Right atrium auricular region (tissue), 2 donors: ENCODE results near the gene KIF25. TPM values are rescaled to one million over a fixed set of nuclear protein-coding genes. Genes with fewer than 3 reads are reported as not detected.
A peak's percentile ranks its signal among the peaks of the same experiment; 100 is the strongest.

Experiments used
- DNase-seq: peaks from one replicate; pipeline ENCODE4 v3.0.0-alpha.2; 2019; ENCODE audit warnings: low spot score
- H3K27ac ChIP-seq, 2 donors: fragments of 200-600 bp; sonication (generic); 1 replicate in 1 of 2; 2 replicates in 1 of 2; pipeline ENCODE4 v1.5.1; 2016 to 2019
- H3K27me3 ChIP-seq, 2 donors: fragments of 200-600 bp; sonication (generic); one replicate each; pipeline versions ENCODE4 v1.5.1 to v1.6.0; 2017 to 2019
- H3K36me3 ChIP-seq: fragments of 200-600 bp; sonication (generic); one replicate; pipeline ENCODE4 v1.5.1; 2016
- H3K4me1 ChIP-seq, 2 donors: fragments of 200-600 bp; sonication (generic); one replicate each; pipeline versions ENCODE4 v1.5.1 to v1.6.0; 2017 to 2019
- H3K4me3 ChIP-seq, 2 donors: fragments of 200-600 bp; sonication (generic); 1 replicate in 1 of 2; 2 replicates in 1 of 2; pipeline ENCODE4 v1.5.1; 2017 to 2019; ENCODE audit warnings: mild to moderate bottlenecking in 1 of 2, moderate library complexity in 1 of 2
- H3K9me3 ChIP-seq, 2 donors: fragments of 200-600 bp; sonication (generic); one replicate each; pipeline ENCODE4 v1.5.1; 2019
- total RNA-seq, 2 donors: library from RNA; depleted of rRNA; stranded (reverse); fragments of >200 nt; gene quantifications; one replicate each; pipeline ENCODE4 v1.1.0, GENCODE V29; 2016
- TF ChIP-seq, protein P1 (sequence below), 2 donors: fragments of 200-600 bp; sonication (generic); IDR thresholded peaks; one replicate each; pipeline ENCODE4 v1.5.1; 2019; ENCODE audit warnings: antibody characterized with exemption in 2 of 2

Gene KIF25
- total RNA-seq, 2 donors from 2014 or later: not detected

DNA sequence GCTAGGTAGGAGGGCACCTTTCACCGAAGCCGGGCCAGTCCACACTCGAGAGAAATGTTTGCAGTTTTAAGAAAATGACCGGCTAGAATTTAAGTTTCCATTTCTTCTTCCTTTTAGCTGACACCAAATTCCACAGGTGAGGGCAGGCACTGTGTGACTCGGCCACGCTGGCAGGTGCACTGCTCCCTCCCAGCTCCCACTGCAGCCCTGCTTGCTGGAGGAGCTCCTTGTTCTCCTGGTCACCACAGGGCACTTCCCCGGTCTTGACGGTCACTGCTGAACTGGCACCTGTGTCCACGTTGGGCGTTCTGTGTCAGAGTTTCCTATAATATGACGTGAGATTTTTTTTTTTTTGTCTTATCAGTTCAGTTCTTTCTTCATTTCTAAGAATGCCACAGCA, 3.6 kb upstream of the KIF25 start:
- Histone ChIP-seq H3K36me3 (no peaks in the 10 kb centered on the region), H3K27ac (peak overlapping the region in 1 of 2 donors; percentile 29), H3K4me3 (no peak overlapping the region), H3K9me3 (no peaks in the 10 kb centered on the region), H3K27me3 (no peaks in the 10 kb centered on the region), H3K4me1 (peaks cover 0 to 7% of the 10 kb centered on the region in 2 donors)
- TF ChIP-seq, protein P1, sequence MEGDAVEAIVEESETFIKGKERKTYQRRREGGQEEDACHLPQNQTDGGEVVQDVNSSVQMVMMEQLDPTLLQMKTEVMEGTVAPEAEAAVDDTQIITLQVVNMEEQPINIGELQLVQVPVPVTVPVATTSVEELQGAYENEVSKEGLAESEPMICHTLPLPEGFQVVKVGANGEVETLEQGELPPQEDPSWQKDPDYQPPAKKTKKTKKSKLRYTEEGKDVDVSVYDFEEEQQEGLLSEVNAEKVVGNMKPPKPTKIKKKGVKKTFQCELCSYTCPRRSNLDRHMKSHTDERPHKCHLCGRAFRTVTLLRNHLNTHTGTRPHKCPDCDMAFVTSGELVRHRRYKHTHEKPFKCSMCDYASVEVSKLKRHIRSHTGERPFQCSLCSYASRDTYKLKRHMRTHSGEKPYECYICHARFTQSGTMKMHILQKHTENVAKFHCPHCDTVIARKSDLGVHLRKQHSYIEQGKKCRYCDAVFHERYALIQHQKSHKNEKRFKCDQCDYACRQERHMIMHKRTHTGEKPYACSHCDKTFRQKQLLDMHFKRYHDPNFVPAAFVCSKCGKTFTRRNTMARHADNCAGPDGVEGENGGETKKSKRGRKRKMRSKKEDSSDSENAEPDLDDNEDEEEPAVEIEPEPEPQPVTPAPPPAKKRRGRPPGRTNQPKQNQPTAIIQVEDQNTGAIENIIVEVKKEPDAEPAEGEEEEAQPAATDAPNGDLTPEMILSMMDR (IDR thresholded peaks at IDR 0.05): no peak
- DNase-seq: no peak

DNA sequence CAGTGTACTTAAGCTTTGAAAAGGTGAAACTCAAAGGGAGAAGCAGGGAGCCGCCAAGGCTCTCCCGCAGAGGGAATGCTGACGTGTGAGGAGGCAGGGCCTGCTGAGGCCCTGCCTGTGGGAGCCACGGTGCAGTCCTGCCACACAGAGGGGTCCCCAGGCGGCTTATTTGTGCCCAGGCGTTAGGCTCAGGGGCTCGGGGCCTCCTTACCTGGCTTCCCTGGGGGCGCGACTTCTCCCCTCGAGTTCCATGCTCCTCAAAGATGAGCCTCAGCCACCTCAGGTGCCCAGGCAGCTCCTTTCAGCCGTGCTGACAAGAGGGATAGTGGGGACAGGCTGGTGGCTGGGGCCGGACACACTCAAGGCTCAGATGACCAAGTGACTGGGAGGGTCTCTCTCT, 2.2 kb upstream of the KIF25 start:
- Histone ChIP-seq H3K4me1 (peaks cover 0 to 7% of the 10 kb centered on the region in 2 donors), H3K27ac (no peak overlapping the region)
- TF ChIP-seq, protein P1 (IDR thresholded peaks at IDR 0.05): no peak

DNA sequence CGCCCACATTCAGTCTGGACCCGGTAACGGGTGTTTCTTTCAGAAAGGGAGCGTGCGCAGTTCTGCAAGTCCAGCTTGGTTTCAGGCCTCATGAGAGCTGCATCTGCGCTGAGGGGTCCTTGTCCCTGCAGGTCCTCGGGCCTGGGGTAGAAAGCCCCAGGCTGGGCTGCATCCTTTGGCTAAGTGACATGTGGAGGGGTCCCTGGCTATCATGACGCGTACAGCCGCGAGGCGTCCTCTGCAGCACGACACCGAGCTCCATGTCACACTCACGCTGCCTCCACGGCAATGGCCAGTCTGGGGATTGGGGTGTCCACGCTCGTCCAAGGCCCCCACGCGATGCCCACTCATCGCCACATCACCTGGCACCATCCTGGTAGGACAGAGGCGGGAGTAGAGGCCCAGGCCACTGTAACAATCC, 1.7 kb upstream of the KIF25 start:
- H3K4me1 ChIP-seq: peaks cover 0 to 7% of the 10 kb centered on the region in 2 donors
- no peak overlapping the region for H3K27ac ChIP-seq
- no peak for DNase-seq
- no peaks in the 10 kb centered on the region for H3K9me3 ChIP-seq
- TF ChIP-seq, protein P1 (IDR thresholded peaks at IDR 0.05): no peak
- no peak overlapping the region for H3K4me3 ChIP-seq
- no peaks in the 10 kb centered on the region for H3K36me3 ChIP-seq
- no peaks in the 10 kb centered on the region for H3K27me3 ChIP-seq

More for the DNA sequence above, 2.2 kb upstream of the KIF25 start:
- DNase-seq: no peak
- no peaks in the 10 kb centered on the region for H3K27me3 ChIP-seq
- no peaks in the 10 kb centered on the region for H3K9me3 ChIP-seq
- H3K4me3 ChIP-seq: no peak overlapping the region
- H3K36me3 ChIP-seq: no peaks in the 10 kb centered on the region

DNA sequence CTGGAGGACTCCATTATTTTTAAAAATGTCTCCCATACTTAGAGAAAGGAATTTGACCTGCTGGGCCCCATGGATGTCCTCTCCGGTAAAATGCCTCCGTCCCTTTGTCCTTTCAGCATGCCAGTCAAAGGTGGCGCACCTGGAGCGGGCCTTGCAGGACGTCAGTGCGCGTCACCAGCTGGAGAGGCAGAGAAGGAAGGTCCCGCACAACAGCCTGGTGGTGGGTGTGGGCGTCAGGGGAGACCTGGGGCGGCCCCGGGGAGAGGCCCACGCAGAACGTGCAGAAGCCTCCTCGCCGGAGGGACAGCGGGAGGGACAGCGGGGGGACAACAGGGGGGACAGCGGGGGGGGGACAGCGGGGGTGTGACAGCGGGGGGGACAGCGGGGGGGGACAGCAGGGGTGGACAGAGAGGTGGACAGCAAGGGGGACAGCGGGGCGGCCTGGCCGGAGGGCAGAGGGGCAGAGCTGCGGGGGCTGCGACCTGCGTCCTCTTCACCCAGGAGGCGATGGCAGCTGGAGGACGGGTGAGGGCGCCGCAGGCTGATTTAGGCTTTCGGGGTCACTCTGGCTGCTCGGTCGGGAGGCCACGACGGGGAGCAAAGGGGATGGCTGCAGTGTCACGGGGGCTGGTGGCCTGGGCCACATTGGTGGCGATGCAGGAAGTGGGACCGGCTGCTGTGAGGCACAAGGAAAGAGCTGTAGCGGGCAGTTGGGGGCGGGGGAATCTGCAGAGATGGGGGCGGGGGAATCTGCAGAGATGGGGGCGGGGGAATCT, 859 bp upstream of the KIF25 start:
- TF ChIP-seq, protein P1 (IDR thresholded peaks at IDR 0.05): no peak
- no peaks in the 10 kb centered on the region for H3K27me3 ChIP-seq
- no peak for DNase-seq
- H3K36me3 ChIP-seq: no peaks in the 10 kb centered on the region
- H3K4me1 ChIP-seq: peaks cover 0 to 7% of the 10 kb centered on the region in 2 donors
- H3K4me3 ChIP-seq: no peak overlapping the region
- no peak overlapping the region for H3K27ac ChIP-seq
- no peaks in the 10 kb centered on the region for H3K9me3 ChIP-seq

DNA sequence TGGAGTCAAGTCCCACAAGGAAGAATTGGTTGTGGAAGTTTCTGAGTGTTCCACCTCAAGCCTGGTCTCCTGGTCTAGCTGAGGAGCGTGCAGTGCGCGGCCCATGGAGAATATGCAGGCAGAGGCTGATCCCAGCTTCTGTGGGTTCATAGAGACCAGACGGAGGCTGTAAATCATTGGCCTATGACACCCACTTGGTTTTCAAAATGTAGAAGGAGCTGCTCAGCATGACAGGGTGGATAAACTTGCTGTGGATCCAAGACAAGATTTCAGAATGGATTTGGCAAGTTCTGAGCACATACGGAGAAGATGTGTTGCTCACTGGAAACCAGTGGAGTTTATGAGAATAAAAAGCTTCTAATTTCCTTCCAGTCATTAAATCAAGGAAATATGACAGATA, 744 bp downstream of the KIF25 start:
- DNase-seq: no peak
- no peaks in the 10 kb centered on the region for H3K9me3 ChIP-seq
- no peak overlapping the region for H3K4me3 ChIP-seq
- no peak overlapping the region for H3K27ac ChIP-seq
- H3K27me3 ChIP-seq: no peaks in the 10 kb centered on the region
- H3K4me1 ChIP-seq: peaks cover 0 to 7% of the 10 kb centered on the region in 2 donors
- no peaks in the 10 kb centered on the region for H3K36me3 ChIP-seq
- TF ChIP-seq, protein P1 (IDR thresholded peaks at IDR 0.05): no peak
